ENCODE results near the gene JUP. TPM values are rescaled to one million over a fixed set of nuclear protein-coding genes. Genes with fewer than 3 reads are reported as not detected.

JUP gene
- total RNA-seq, 1 donor from 2014 or later = 0.51 TPM

- no peak for DNase-seq (ENCODE audit: low read depth)
Observed at GRCh38 chr17:41810659-41811548, 24.4 kb upstream of the JUP start.

GRCh38 chr17:41806685-41807445, 20.4 kb upstream of the JUP start:
- no peak for DNase-seq (ENCODE audit: low read depth)

- no peak for DNase-seq (ENCODE audit: low read depth)
Observed at GRCh38 chr17:41803049-41804020, 16.8 kb upstream of the JUP start.

- peak; percentile 80 for DNase-seq (ENCODE audit: low read depth)
Observed at GRCh38 chr17:41801374-41802271, 15.1 kb upstream of the JUP start.

- no peak for DNase-seq (ENCODE audit: low read depth)
Observed at GRCh38 chr17:41800601-41801373, 14.3 kb upstream of the JUP start.

- DNase-seq (ENCODE audit: low read depth) = no peak
Observed at GRCh38 chr17:41799366-41799765, 12.9 kb upstream of the JUP start.

- DNase-seq (ENCODE audit: low read depth) = no peak
Observed at GRCh38 chr17:41797377-41797776, 10.9 kb upstream of the JUP start.

GRCh38 chr17:41796121-41796895, 9.8 kb upstream of the JUP start:
- no peak for DNase-seq (ENCODE audit: low read depth)

GRCh38 chr17:41794540-41794975, 8.0 kb upstream of the JUP start:
- DNase-seq (ENCODE audit: low read depth) = no peak

GRCh38 chr17:41793784-41794539, 7.5 kb upstream of the JUP start:
- DNase-seq (ENCODE audit: low read depth) = no peak

GRCh38 chr17:41792845-41793783, 6.6 kb upstream of the JUP start:
- peak; percentile 82 for DNase-seq (ENCODE audit: low read depth)

GRCh38 chr17:41787021-41787418, 509 bp upstream of the JUP start:
- no peak for DNase-seq (ENCODE audit: low read depth)

- DNase-seq (ENCODE audit: low read depth) = no peak
Observed at GRCh38 chr17:41785859-41786226, 668 bp downstream of the JUP start.

- no peak for DNase-seq (ENCODE audit: low read depth)
Observed at GRCh38 chr17:41785091-41785858, 1.2 kb downstream of the JUP start.

- DNase-seq (ENCODE audit: low read depth) = no peak
Observed at GRCh38 chr17:41784207-41784744, 2.2 kb downstream of the JUP start.

GRCh38 chr17:41782142-41782541, 4.4 kb downstream of the JUP start:
- DNase-seq (ENCODE audit: low read depth) = no peak
